Lung (tissue), 12 donors: ENCODE measurements around the gene HIRA. TPM values are rescaled to one million over a fixed set of nuclear protein-coding genes. Genes with fewer than 3 reads are reported as not detected.

ENCODE experiments used
- ATAC-seq: fragments of 200-7000 bp; cut with Tn5 transposase; one replicate; pipeline ENCODE4 v1.9.1; 2020; ENCODE audit warnings: moderate number of reproducible peaks; ENCODE audit not compliant: insufficient read depth, low FRiP score
- DNase-seq, 3 donors: peaks; one replicate each; pipeline ENCODE4 v3.0.0-alpha.2; 2013 to 2017
- H3K27ac ChIP-seq, 2 donors: one replicate each; pipeline ENCODE4 v1.5.1; 2013; ENCODE audit warnings: mild to moderate bottlenecking in 2 of 2, moderate library complexity in 2 of 2, control low read depth in 1 of 2, inconsistent platforms in 1 of 2, low read depth in 1 of 2, low read length in 1 of 2
- H3K27me3 ChIP-seq, 3 donors: one replicate each; pipeline ENCODE4 v1.5.1; 2013; ENCODE audit warnings: low read length in 2 of 3; ENCODE audit not compliant: control insufficient read depth in 3 of 3, insufficient read depth in 3 of 3
- H3K36me3 ChIP-seq, 4 donors: one replicate each; pipeline ENCODE4 v1.5.1; 2013; ENCODE audit warnings: low read length in 4 of 4, mild to moderate bottlenecking in 1 of 4, moderate library complexity in 1 of 4; ENCODE audit not compliant: control insufficient read depth in 4 of 4, insufficient read depth in 4 of 4
- H3K4me1 ChIP-seq, 5 donors: one replicate each; pipeline ENCODE4 v1.5.1; 2013; ENCODE audit warnings: low read length in 5 of 5, mild to moderate bottlenecking in 2 of 5, moderate library complexity in 1 of 5; ENCODE audit not compliant: control insufficient read depth in 5 of 5, insufficient read depth in 5 of 5
- H3K4me3 ChIP-seq: one replicate; pipeline ENCODE4 v1.5.1; 2013; ENCODE audit warnings: mild to moderate bottlenecking, control low read depth, moderate library complexity
- H3K9ac ChIP-seq, 2 donors: one replicate each; pipeline ENCODE4 v1.5.1; 2013; ENCODE audit warnings: low read length in 2 of 2, control low read depth in 1 of 2; ENCODE audit not compliant: insufficient read depth in 1 of 2
- H3K9me3 ChIP-seq, 4 donors: one replicate each; pipeline ENCODE4 v1.5.1; 2013; ENCODE audit warnings: low read length in 3 of 4, mild to moderate bottlenecking in 1 of 4, moderate library complexity in 1 of 4; ENCODE audit not compliant: control insufficient read depth in 4 of 4, insufficient read depth in 3 of 4
- WGBS, 2 donors: extraction: QIAGEN DNeasy Blood & Tissue Kit; methylation state at CpG; one replicate each; pipeline ENCODE4 v1.1.7; 2013; 5-methylcytosine and 5-hydroxymethylcytosine counted together
- polyA plus RNA-seq, 2 donors: library from polyadenylated mRNA; stranded (reverse); fragments of 200-250 nt; gene quantifications; one replicate each; pipeline ENCODE4 v1.2.1, GENCODE V29; 2013
- total RNA-seq, 2 donors: library from RNA; depleted of rRNA in 1 of 2; stranded (reverse); fragments of >200 nt in 1 of 2; gene quantifications; one replicate each; pipeline ENCODE4 v1.2.1, GENCODE V29; 2014 to 2021
- TF ChIP-seq, protein P1 (sequence below): IDR thresholded peaks from 2 replicates; pipeline ENCODE4 v1.5.1; 2012; ENCODE audit warnings: mild to moderate bottlenecking; ENCODE audit errors: control extremely low read depth, extremely low read depth
- donor health status: control.
- donor health status: control.
- donor health status: Bipolar disorder and iron deficiency.
- donor health status: healthy.
- donor health status: DM: yes; HTN: yes; CAD: no.

The HIRA gene
- total and polyA plus RNA-seq, 4 donors: 7.5 to 27.2 (median 17.3) TPM

DNA sequence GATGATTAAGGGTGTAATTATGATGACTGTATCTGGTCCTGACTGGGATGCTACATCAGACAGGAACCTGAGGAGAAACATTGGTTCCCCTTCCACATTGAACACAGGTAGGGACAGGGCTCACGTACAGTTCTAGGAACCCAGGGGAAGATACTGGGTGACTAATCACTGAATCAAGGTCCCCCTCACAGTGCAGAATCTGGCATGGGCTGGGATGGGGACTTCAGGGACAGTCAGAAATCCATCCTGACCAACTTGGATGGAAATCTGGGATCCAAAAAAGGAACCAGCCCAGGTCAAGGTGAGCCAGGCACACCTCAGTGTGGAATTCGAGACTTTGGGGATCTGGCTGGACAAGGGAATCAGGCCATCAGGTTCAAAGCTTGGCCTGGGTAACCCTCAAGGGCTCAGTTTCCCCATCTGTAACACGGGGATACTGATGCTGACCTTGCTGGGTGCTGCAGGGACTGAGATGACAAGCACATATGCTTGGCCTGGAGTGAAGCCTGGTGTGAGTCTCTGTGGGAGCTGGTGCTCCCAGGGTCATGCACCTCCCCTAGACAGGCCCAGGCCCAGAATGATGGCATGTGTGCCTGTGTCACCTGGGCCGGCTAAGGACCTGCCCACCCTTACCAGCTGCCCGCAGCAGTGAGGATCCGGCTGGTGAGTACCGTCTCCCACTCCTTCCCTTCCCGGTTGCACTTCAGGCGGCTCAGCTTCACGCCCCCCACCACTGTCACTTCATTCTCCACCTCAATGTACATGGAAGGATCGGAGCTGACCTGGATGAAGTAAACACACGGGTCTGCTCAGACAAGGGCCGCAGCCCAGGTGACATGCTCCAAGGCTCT lies 72.6 kb downstream of the HIRA start:
- Histone ChIP-seq H3K4me3 (no peak overlapping the region), H3K4me1 (peaks cover 0 to 3% (median 0%) of the 10 kb centered on the region in 5 donors), H3K27me3 (no peaks in the 10 kb centered on the region), H3K9ac (peak overlapping the region in 1 of 2 donors; percentile 37), H3K9me3 (no peaks in the 10 kb centered on the region), H3K27ac (no peak overlapping the region), H3K36me3 (peaks cover 8 to 63% (median 24%) of the 10 kb centered on the region in 4 donors)
- WGBS, 2 donors: 94 to 98% methylated on average over 13 of the region's 13 CpGs
- ATAC-seq (no peak), DNase-seq (no peak)
- TF ChIP-seq, protein P1, sequence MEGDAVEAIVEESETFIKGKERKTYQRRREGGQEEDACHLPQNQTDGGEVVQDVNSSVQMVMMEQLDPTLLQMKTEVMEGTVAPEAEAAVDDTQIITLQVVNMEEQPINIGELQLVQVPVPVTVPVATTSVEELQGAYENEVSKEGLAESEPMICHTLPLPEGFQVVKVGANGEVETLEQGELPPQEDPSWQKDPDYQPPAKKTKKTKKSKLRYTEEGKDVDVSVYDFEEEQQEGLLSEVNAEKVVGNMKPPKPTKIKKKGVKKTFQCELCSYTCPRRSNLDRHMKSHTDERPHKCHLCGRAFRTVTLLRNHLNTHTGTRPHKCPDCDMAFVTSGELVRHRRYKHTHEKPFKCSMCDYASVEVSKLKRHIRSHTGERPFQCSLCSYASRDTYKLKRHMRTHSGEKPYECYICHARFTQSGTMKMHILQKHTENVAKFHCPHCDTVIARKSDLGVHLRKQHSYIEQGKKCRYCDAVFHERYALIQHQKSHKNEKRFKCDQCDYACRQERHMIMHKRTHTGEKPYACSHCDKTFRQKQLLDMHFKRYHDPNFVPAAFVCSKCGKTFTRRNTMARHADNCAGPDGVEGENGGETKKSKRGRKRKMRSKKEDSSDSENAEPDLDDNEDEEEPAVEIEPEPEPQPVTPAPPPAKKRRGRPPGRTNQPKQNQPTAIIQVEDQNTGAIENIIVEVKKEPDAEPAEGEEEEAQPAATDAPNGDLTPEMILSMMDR: no peak

DNA sequence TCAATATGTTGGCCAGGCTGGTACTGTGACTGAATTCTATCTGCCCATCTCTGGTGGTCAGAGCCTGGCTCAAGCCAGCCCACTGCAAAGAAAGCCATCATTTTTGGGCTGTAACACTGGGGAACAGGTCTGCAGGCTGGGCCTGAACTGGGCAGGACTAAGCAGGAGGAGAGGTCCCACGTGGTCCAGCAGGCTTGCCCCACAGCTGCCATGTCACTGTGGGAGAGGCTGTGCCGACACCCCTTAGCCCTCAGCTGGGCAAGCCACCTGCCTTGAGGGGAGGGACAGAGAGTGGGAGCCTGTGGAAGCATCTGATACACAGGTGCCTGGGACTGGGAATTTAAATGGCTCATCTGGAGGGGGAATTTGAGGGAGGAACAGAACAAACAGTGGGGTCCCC lies 73.3 kb downstream of the HIRA start:
- WGBS, 2 donors: 92 to 94% methylated on average over 2 of the region's 2 CpGs

DNA sequence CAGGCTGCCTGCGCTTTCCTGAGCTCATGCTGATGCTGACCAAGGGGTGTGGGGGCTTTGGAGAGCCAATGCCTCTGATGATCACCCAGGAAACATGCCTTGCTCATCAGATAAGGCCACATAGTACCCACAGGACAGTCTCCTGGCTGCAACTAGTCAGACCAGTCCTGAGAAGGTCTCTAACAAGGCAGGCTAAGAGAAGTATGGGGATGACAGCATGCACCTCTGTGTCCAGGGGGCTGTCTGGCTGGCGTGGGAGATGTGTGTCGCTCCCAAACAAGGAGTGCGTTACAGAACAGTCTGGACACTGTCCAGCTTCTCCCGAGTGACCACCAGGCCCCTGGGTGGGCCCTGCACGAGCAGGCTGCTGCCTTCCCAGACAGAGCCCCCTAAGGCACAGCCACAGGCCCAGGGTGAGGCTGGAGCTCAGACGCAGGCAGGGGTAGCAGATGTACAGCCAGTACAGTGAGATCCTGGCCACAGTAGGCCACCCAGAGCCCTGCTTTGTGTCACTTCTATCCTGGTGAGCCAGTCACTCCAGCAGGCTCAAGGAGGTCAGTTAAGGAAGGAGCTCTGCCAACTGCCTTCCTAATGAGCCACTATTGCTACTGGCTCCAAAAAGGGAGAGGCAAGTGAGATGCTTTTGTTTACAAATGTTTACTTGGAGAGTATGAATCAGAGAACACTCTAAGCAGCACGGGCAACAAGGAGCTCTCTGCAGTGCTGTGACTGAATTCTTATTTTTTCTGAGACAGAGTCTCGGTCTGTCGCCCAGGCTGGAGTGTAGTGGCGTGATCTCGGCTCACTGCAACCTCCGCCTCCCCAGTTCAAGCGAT lies 74.0 kb downstream of the HIRA start:
- peaks cover 12 to 76% (median 24%) of the 10 kb centered on the region in 4 donors for H3K36me3 ChIP-seq
- H3K9ac ChIP-seq: no peak overlapping the region
- H3K4me3 ChIP-seq: no peak overlapping the region
- peaks cover 0 to 2% (median 0%) of the 10 kb centered on the region in 4 donors for H3K9me3 ChIP-seq
- ATAC-seq (peak; percentile 32), DNase-seq (peak in 2 of 3 donors; percentile 37 to 62)
- no peaks in the 10 kb centered on the region for H3K27me3 ChIP-seq
- H3K4me1 ChIP-seq: peaks cover 0 to 3% (median 0%) of the 10 kb centered on the region in 5 donors
- TF ChIP-seq, protein P1: no peak
- no peak overlapping the region for H3K27ac ChIP-seq
- WGBS, 2 donors: 90 to 95% methylated on average over 14 of the region's 14 CpGs

More for the DNA sequence above, 73.3 kb downstream of the HIRA start:
- ATAC-seq (no peak), DNase-seq (no peak)
- no peak overlapping the region for H3K4me3 ChIP-seq
- H3K36me3 ChIP-seq: peaks cover 8 to 70% (median 24%) of the 10 kb centered on the region in 4 donors
- no peak overlapping the region for H3K27ac ChIP-seq
- H3K9me3 ChIP-seq: no peaks in the 10 kb centered on the region
- H3K4me1 ChIP-seq: peaks cover 0 to 3% (median 0%) of the 10 kb centered on the region in 5 donors
- TF ChIP-seq, protein P1: no peak
- no peaks in the 10 kb centered on the region for H3K27me3 ChIP-seq
- H3K9ac ChIP-seq: no peak overlapping the region
